A549 treated with dexamethasone at 1 μM for 4 hours (cell line): ENCODE measurements around the gene TFIP11. TPM values are rescaled to one million over a fixed set of nuclear protein-coding genes. Genes with fewer than 3 reads are reported as not detected.

ENCODE experiments used
- total RNA-seq: library from RNA; stranded (reverse); fragments of 200-300 nt; extraction: Qiagen RNA extraction; gene quantifications from 5 replicates; pipeline ENCODE4 v1.2.3, GENCODE V29; 2022

TFIP11 gene
- 20.2 to 26.4 TPM (median 25.5 TPM) in 5 replicates for total RNA-seq

GRCh38 chr22:26512149-26512793 is at the start of gene TFIP11:
Gene TFIP11, minus strand, starts transcription at chr22:26512473. Its CDS starts 2,201 bp downstream, at chr22:26510272.

GRCh38 chr22:26483439-26484359 is 28.6 kb downstream of the TFIP11 start, which contains the start of the genes HPS4 and SRRD:
Gene HPS4, minus strand, starts transcription at chr22:26483783. Its CDS starts 2,021 bp downstream, at chr22:26481762.
Gene SRRD, plus strand, starts transcription at chr22:26483877. Its CDS starts 14 bp downstream, at chr22:26483891.

Other genes with a start within 250 kb of the TFIP11 start
- 1.5 to 2.0 TPM (median 1.7 TPM) in 5 replicates for gene ASPHD2, start 83.2 kb downstream of the TFIP11 start, total RNA-seq
- 14.1 to 17.4 TPM (median 16.0 TPM) in 5 replicates for gene HPS4, start 28.7 kb downstream of the TFIP11 start, total RNA-seq
- gene SRRD, start 28.6 kb downstream of the TFIP11 start, total RNA-seq: 15.7 to 23.9 TPM (median 19.4 TPM) in 5 replicates
- 7.7 to 9.5 TPM (median 8.2 TPM) in 5 replicates for gene TPST2, start 77.7 kb upstream of the TFIP11 start, total RNA-seq
- not detected in 5 replicates for gene CRYBB1, start 105.6 kb upstream of the TFIP11 start, total RNA-seq
- not detected in 5 replicates for gene CRYBA4, start 109.5 kb upstream of the TFIP11 start, total RNA-seq
- gene MIAT, start 145.1 kb upstream of the TFIP11 start, total RNA-seq: 0.11 to 0.38 TPM (median 0.25 TPM) in 5 replicates